SJCRH30 (cell line): ENCODE data around the gene SLC39A9. TPM values are rescaled to one million over a fixed set of nuclear protein-coding genes. Genes with fewer than 3 reads are reported as not detected.
A peak's percentile ranks its signal among the peaks of the same experiment; 100 is the strongest.

Source experiments
- DNase-seq, 2 experiments: peaks; one replicate each; pipeline ENCODE4 v3.0.0-alpha.2; 2015 to 2020
- H3K27ac ChIP-seq: fragments of 250-450 bp; sonication (Bioruptor Pico); 2 replicates; pipeline ENCODE4 v1.5.1; 2020; ENCODE audit warnings: mild to moderate bottlenecking, moderate library complexity
- H3K27me3 ChIP-seq: fragments of 250-450 bp; sonication (Bioruptor Pico); 2 replicates; pipeline ENCODE4 v1.5.1; 2020; ENCODE audit warnings: mild to moderate bottlenecking, moderate library complexity
- H3K36me3 ChIP-seq: fragments of 250-450 bp; sonication (Bioruptor Pico); 2 replicates; pipeline ENCODE4 v1.5.1; 2020; ENCODE audit warnings: mild to moderate bottlenecking, moderate library complexity
- H3K4me1 ChIP-seq: fragments of 250-450 bp; sonication (Bioruptor Pico); 2 replicates; pipeline ENCODE4 v1.5.1; 2020; ENCODE audit warnings: mild to moderate bottlenecking, moderate library complexity
- H3K4me3 ChIP-seq: fragments of 250-450 bp; sonication (Bioruptor Pico); 2 replicates; pipeline ENCODE4 v1.5.1; 2020; ENCODE audit warnings: mild to moderate bottlenecking, moderate library complexity
- H3K9me3 ChIP-seq: fragments of 250-450 bp; sonication (Bioruptor Pico); replicated peaks from 2 replicates; pipeline ENCODE4 v1.5.1; 2020; ENCODE audit warnings: mild to moderate bottlenecking, moderate library complexity
- total RNA-seq: library from RNA; depleted of rRNA; stranded (reverse); fragments of >200 nt; shearing (Covaris generic); gene quantifications from 2 replicates; pipeline ENCODE4 v1.2.3, GENCODE V29; 2014

Gene SLC39A9
- total RNA-seq, 1 experiment from 2014 or later, result 78.1 TPM

DNA sequence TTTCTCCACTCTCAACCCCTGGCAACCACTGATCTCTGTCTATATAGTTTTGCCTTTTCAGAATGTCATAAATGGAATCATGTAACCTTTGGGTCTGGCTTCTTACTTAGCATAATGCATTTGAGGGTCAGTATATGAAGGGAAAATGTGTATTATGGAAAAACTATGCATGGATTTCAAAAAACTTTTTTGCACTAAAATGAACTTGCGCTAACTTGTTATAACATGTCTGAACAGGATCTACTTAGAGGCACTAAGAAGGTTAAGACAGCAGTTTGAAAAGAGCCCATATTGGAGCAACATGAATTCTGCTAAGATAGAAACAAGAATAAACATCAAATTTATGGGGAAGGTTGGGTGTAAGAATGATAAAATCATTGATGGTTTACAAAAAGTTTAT, 29.1 kb downstream of the SLC39A9 start:
- H3K9me3 ChIP-seq, result no peaks in the 10 kb centered on the region
- peaks cover 16% of the 10 kb centered on the region for H3K36me3 ChIP-seq

DNA sequence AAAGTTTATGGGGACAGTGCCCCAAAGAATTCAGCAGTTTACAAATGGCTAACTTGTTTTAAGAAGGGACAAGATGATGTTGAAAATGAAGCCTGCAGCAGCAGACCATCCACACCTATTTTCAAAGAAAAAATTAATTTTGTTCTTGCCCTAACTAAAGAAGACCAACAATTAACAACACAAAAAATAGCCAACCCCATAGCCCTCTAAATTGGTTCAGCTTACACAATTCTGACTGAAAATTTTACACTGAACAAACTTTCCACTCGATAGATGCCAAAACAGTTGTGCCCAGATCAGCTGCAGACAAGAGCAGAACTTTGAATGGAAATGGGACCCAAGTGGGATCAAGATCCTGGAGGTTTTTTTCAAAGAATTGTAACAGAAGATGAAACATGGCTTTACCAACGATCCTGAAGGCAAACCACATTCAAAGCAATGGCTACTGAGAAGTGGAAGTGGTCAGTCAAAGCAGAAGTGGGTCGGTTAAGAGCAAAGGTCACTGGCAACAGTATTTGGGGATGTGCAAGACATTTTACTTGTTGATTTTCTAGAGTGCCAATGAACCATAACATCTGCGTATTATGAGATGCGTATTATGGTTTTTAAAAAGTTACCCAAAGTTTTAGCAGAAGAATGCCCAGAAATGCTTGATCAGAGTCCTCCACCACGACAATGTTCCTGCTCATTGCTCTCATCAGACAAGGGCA, 30.0 kb downstream of the SLC39A9 start:
- Histone ChIP-seq H3K4me1 (no peaks in the 10 kb centered on the region), H3K36me3 (peaks cover 16% of the 10 kb centered on the region), H3K27me3 (no peaks in the 10 kb centered on the region), H3K9me3 (no peaks in the 10 kb centered on the region), H3K27ac (no peak overlapping the region), H3K4me3 (no peak overlapping the region)
- no peak for DNase-seq

More for the DNA sequence above, 29.1 kb downstream of the SLC39A9 start:
- Histone ChIP-seq H3K27me3 (no peaks in the 10 kb centered on the region), H3K4me3 (no peak overlapping the region), H3K27ac (no peak overlapping the region), H3K4me1 (no peaks in the 10 kb centered on the region)
- no peak for DNase-seq

DNA sequence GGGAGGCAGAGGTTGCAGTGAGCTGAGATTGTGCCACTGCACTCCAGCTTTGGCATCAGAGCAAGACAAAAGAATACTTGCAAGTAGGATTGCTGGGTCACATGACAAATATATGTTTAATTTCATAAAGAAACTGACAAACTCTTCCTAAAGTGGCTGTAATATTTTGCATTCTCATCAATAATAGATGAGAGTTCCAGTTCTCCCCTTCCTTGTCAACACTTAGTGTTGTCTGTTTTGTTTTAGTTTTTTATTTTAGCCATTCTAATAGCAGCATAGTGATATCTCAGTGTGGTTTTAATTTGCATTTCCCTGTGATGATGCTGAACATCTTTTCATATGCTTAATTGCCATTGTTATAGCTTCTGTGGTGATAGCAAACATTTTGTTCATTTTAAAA, 31.2 kb downstream of the SLC39A9 start:
- Histone ChIP-seq H3K27me3 (no peaks in the 10 kb centered on the region), H3K4me1 (no peaks in the 10 kb centered on the region), H3K27ac (no peak overlapping the region), H3K4me3 (no peak overlapping the region), H3K36me3 (peaks cover 16% of the 10 kb centered on the region), H3K9me3 (no peaks in the 10 kb centered on the region)
- no peak for DNase-seq

DNA sequence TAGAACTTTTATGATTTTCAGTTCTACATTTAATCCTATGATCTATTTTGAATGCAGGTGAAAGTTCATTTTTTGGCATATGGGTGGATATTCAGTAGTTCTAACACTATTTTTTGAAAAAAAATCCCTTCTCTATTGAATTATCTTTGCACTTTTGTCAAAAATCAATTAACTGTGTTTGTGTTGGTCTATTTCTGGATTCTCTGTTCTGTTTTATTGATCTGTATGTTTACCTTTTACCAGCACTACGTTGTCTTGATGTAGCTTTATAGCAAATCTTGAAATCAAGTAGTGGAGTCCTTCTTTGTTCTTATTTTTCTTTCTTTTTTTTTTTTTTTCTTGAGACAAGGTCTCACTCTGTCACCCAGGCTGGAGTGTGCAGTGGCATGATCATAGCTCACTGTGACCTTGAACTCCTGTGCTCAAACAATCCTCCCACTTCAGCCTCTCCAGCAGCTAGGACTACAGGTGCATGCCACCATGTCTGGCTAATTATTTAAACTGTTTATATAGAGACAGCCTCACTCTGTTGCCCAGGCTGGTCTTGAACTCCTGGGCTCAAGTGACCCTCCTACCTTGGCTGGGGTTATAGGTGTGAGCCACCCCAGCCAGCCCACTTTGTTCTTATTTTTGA, 31.9 kb downstream of the SLC39A9 start:
- Histone ChIP-seq H3K27ac (no peak overlapping the region), H3K4me1 (no peaks in the 10 kb centered on the region), H3K27me3 (no peaks in the 10 kb centered on the region), H3K4me3 (no peak overlapping the region), H3K9me3 (no peaks in the 10 kb centered on the region), H3K36me3 (peaks cover 16% of the 10 kb centered on the region)
- no peak for DNase-seq

DNA sequence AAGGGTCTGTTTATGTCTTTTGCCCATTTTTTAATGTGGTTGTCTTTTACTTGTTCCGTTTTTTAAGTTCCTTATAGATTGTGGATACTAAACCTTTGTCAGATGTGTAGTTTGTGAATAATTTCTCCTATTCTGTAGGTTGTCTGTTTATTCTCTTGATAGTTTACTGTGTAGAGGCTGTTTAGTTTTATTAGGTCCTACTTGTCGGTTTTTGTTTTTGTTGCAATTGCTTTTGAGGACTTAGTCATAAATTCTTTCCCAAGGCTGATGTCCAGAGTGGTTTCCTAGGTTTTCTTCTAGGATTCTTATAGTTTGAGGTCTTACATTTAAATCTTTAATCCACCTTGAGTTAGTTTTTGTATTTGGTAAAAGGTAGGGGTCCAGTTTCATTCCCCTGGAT, 33.9 kb downstream of the SLC39A9 start:
- no peak overlapping the region for H3K4me3 ChIP-seq
- no peaks in the 10 kb centered on the region for H3K9me3 ChIP-seq
- no peak overlapping the region for H3K27ac ChIP-seq
- DNase-seq, result no peak
- H3K27me3 ChIP-seq, result no peaks in the 10 kb centered on the region
- peaks cover 11% of the 10 kb centered on the region for H3K36me3 ChIP-seq
- H3K4me1 ChIP-seq, result no peaks in the 10 kb centered on the region

DNA sequence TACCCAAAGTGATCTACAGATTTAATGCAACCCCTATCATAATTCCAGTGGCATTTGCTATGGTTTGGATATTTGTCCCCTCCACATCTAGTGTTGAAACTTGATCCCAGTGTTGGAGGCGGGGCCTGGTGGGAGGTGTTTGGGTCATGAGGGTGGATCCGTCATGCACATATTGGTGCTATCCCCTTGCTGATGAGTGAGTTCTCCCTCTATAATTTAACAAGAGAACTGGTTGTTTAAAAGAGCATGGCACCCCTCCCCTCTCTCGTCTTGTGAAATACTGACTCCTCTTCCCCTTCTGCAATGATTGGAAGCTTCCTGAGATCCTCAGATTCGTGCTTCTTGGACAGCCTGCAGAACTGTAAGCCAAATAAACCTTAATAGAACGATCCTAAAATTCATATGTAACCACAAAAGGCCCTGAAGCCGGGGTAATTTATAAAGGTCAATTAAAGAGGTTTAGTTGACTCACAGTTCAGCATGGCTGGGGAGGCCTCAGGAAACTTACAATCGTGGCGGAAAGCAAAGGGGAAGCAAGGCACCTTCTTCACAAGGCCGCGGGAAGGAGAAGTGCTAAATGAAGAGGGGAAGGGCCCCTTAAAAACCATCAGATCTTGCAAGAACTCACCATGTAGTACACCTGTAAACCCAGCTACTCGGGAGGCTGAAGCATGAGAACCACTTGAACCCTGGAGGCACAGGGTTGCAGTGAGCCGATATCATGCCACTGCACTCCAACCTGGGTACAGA, 41.2 kb downstream of the SLC39A9 start:
- Histone ChIP-seq H3K27me3 (no peaks in the 10 kb centered on the region), H3K27ac (no peak overlapping the region), H3K9me3 (no peaks in the 10 kb centered on the region), H3K4me3 (no peak overlapping the region), H3K4me1 (no peaks in the 10 kb centered on the region), H3K36me3 (peaks cover 16% of the 10 kb centered on the region)
- DNase-seq, result peak; percentile 5 to 19

DNA sequence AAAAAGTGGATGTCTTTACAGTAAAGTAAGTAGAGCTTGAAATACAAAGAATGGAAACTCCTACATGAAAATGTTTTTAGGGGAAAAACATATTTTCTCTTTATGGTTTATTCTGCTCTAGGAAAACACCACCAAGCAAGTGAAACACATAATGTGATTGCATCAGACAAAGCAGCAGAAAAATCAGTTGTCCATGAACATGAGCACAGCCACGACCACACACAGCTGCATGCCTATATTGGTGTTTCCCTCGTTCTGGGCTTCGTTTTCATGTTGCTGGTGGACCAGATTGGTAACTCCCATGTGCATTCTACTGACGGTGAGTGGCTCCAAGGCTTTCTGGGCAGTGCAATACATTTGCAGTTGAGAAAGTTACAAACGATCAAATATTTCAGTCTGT, 43.5 kb downstream of the SLC39A9 start:
- H3K27ac ChIP-seq, result no peak overlapping the region
- H3K4me1 ChIP-seq, result no peaks in the 10 kb centered on the region
- H3K4me3 ChIP-seq, result no peak overlapping the region
- H3K36me3 ChIP-seq, result peaks cover 17% of the 10 kb centered on the region
- no peaks in the 10 kb centered on the region for H3K9me3 ChIP-seq
- DNase-seq, result no peak
- no peaks in the 10 kb centered on the region for H3K27me3 ChIP-seq

DNA sequence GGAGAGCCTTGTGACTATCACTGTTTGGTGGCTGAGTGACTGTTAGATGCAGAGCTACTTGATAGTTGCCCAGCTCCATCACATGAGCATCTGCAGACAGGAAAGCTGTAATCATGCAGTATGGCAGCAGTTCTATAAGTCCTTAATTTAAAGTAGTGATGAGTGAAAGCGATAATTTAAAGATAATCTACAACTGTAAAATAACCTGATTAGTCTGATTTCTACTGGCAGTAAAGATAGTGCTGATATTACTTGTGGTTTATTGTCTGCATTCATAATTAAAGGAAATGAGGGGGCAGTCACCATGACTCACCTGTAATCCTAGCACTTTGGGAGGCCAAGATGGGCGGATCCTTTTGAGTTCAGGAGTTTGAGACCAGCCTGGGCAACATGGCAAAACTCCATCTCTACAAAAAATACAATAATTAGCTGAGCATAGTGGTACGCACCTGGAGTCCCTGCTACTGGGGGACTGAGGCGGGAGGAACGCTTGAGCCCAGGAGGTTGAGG, 44.9 kb downstream of the SLC39A9 start:
- Histone ChIP-seq H3K27ac (no peak overlapping the region), H3K36me3 (peaks cover 17% of the 10 kb centered on the region), H3K9me3 (no peaks in the 10 kb centered on the region), H3K27me3 (no peaks in the 10 kb centered on the region), H3K4me1 (no peaks in the 10 kb centered on the region), H3K4me3 (no peak overlapping the region)
- no peak for DNase-seq

DNA sequence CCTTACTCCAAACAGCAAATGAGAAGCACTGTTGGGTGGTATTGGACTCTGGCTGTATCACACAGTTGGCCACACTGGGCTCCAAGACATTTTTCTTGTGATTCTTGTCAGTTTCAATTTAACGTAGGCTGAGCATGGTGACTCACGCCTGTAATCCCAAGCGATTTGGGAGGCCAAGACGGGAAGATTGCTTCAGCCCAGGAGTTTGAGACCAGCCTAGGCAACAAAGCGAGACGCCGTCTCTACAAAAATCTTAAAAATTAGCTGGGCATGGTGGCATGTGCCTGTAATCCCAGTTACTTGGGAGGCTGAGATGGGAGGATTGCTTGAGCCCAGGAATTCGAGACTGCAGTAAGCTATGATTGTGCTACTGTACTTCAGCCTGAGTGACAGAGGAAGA, 50.7 kb downstream of the SLC39A9 start:
- no peak for DNase-seq

DNA sequence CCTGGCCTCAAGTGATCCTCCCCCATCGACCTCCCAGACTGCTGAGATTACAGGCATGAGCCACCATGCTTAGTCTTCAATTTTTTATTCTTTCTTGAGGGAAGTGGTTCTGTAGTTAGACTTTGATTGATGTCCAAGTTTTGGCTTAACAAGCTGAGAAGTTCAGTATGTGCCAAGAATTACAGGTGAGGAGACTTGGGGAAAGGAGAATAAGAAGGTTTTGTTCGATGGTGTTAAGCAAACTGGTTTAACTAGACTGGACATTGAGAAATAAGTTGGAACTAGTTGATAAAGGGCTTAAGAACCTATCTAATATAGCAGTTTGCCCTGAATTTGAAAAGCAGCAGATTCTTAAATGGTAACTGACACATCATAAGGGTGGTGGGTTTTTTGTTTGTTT, 53.4 kb downstream of the SLC39A9 start:
- Histone ChIP-seq H3K36me3 (peaks cover 20% of the 10 kb centered on the region), H3K4me1 (no peaks in the 10 kb centered on the region), H3K9me3 (no peaks in the 10 kb centered on the region), H3K4me3 (no peak overlapping the region), H3K27me3 (no peaks in the 10 kb centered on the region), H3K27ac (no peak overlapping the region)
- no peak for DNase-seq

More for the DNA sequence above, 50.7 kb downstream of the SLC39A9 start:
- H3K4me3 ChIP-seq, result no peak overlapping the region
- H3K4me1 ChIP-seq, result no peaks in the 10 kb centered on the region
- H3K36me3 ChIP-seq, result peaks cover 6% of the 10 kb centered on the region
- no peak overlapping the region for H3K27ac ChIP-seq
- no peaks in the 10 kb centered on the region for H3K27me3 ChIP-seq
- no peaks in the 10 kb centered on the region for H3K9me3 ChIP-seq

DNA sequence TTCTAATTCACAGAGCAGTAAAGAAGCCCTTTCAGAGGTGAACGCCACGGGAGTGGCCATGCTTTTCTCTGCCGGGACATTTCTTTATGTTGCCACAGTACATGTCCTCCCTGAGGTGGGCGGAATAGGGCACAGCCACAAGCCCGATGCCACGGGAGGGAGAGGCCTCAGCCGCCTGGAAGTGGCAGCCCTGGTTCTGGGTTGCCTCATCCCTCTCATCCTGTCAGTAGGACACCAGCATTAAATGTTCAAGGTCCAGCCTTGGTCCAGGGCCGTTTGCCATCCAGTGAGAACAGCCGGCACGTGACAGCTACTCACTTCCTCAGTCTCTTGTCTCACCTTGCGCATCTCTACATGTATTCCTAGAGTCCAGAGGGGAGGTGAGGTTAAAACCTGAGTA, 59.9 kb downstream of the SLC39A9 start:
- no peak for DNase-seq
- Histone ChIP-seq H3K4me1 (no peaks in the 10 kb centered on the region), H3K27ac (no peak overlapping the region), H3K4me3 (no peak overlapping the region), H3K9me3 (no peaks in the 10 kb centered on the region), H3K36me3 (peaks cover 31% of the 10 kb centered on the region), H3K27me3 (no peaks in the 10 kb centered on the region)

DNA sequence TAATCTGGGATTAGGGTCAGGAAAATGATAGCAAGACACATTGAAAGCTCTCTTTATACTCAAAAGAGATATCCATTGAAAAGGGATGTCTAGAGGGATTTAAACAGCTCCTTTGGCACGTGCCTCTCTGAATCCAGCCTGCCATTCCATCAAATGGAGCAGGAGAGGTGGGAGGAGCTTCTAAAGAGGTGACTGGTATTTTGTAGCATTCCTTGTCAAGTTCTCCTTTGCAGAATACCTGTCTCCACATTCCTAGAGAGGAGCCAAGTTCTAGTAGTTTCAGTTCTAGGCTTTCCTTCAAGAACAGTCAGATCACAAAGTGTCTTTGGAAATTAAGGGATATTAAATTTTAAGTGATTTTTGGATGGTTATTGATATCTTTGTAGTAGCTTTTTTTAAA, 60.6 kb downstream of the SLC39A9 start:
- Histone ChIP-seq H3K4me1 (peaks cover under 1% of the 10 kb centered on the region), H3K27me3 (no peaks in the 10 kb centered on the region), H3K27ac (no peak overlapping the region), H3K36me3 (peaks cover 31% of the 10 kb centered on the region), H3K4me3 (no peak overlapping the region), H3K9me3 (no peaks in the 10 kb centered on the region)
- no peak for DNase-seq

DNA sequence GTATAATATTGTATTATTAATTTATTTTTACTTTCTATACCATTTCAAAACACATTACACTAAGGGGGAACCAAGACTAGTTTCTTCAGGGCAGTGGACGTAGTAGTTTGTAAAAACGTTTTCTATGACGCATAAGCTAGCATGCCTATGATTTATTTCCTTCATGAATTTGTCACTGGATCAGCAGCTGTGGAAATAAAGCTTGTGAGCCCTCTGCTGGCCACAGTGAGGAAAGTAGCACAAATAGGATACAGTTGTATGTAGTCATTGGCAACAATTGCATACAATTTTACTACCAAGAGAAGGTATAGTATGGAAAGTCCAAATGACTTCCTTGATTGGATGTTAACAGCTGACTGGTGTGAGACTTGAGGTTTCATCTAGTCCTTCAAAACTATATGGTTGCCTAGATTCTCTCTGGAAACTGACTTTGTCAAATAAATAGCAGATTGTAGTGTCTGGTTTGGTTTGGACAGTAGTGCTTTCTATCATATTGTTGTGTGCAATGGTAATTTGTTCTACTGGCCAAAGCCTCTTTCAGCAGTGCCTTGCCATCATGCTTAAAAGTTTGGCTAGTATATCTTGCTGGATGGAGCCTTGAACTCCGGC, 61.7 kb downstream of the SLC39A9 start:
- no peak overlapping the region for H3K27ac ChIP-seq
- no peak overlapping the region for H3K4me3 ChIP-seq
- no peaks in the 10 kb centered on the region for H3K27me3 ChIP-seq
- H3K36me3 ChIP-seq, result peaks cover 25% of the 10 kb centered on the region
- H3K9me3 ChIP-seq, result no peaks in the 10 kb centered on the region
- peak; percentile 48 to 82 for DNase-seq
- H3K4me1 ChIP-seq, result peaks cover 9% of the 10 kb centered on the region

DNA sequence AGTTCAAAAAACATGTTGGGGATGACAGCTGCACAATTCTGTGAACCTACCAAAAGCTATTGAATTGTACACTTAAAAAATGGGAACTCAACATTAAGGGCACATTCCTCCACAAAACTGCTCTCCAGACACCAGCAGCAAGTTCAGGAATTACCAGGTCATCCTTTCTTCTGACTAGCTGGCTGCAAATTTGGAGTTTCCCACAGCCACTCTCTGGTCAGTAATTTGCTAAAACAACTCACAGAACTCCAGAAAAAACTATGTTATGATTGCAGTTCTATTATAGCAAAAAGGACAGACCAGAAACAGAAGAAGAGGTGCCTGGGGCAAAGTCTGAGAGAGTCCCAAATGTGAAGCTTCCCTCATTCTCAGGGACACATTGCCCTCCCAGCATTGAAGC, 65.9 kb downstream of the SLC39A9 start:
- Histone ChIP-seq H3K36me3 (peaks cover 7% of the 10 kb centered on the region; the same call in 1 of the 2 replicates), H3K27me3 (no peaks in the 10 kb centered on the region), H3K4me1 (peaks cover 12% of the 10 kb centered on the region), H3K9me3 (no peaks in the 10 kb centered on the region), H3K27ac (peak overlapping the region; percentile 74), H3K4me3 (no peak overlapping the region)
- DNase-seq, result no peak

DNA sequence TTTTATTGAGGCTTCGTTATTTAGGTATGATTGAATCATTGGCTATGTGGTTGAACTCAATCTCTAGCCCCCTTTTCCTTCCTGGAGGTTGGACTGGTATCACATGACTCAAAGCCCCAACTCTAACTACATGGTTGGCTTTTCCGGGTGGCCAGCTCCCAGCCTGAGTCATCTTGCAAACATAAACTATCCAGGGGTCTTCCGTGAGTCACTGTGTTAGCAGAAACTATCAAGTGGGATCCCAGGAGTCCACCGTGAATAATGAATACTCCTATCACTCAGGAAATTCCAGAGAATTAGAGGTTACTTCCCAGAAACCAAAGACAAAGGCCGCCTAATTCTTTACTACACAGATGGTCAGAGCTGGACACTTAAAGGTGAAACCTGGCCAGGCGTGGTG, 66.3 kb downstream of the SLC39A9 start:
- Histone ChIP-seq H3K4me3 (no peak overlapping the region), H3K36me3 (peaks cover 7% of the 10 kb centered on the region; the same call in 1 of the 2 replicates), H3K27me3 (no peaks in the 10 kb centered on the region), H3K27ac (peak overlapping the region; percentile 74), H3K4me1 (peaks cover 12% of the 10 kb centered on the region), H3K9me3 (no peaks in the 10 kb centered on the region)
- peak; percentile 84 to 89 for DNase-seq
